MM.1S (cell line): ENCODE results near the gene ZC2HC1C.

Source experiments
- CTCF ChIP-seq: fragments of 300-600 bp; sonication (generic); IDR thresholded peaks from 2 replicates; pipeline ENCODE4 v1.5.1; 2016; ENCODE audit warnings: antibody characterized with exemption, low read length, mixed read lengths
- EZH2 ChIP-seq: fragments of 300-600 bp; sonication (generic); optimal IDR thresholded peaks from 2 replicates; pipeline ENCODE3; 2017; ENCODE audit warnings: low read depth, mild to moderate bottlenecking, antibody characterized with exemption, low read length, mixed read lengths
- EZH2phosphoT487 ChIP-seq: fragments of 300-600 bp; sonication (generic); IDR thresholded peaks from 2 replicates; pipeline ENCODE4 v1.6.1; 2018; ENCODE audit warnings: antibody characterized with exemption, low read length

GRCh38 chr14:75096959-75097358, 27.5 kb downstream of the ZC2HC1C start:
- TF ChIP-seq CTCF (no peak), EZH2 (no peak), EZH2phosphoT487 (no peak)
